ENCODE measurements around the gene RPP14.

The RPP14 gene

DNA sequence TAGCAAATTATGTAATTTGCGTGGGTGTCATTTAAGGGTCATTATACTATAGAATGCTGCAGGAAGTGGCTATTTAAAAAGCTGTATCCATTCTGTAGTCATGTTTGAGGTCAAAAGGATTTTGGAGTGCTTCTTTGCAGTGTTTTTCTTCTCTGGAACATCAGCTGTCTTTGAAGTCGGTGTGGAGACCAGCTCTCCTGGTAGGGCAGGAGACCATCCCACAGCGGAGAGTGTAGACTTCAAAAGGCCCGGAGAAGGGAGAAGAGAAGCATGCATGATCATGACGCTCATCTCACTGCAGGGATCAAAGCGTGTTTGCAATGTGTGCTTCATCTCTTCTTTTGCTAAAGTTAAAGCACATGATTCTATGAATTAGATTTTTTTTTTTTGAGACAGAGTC lies 46.6 kb downstream of the RPP14 start:
- H3K27me3 ChIP-seq (replicated peaks; ENCODE audit: insufficient read depth, low read length), result no peaks in the 10 kb centered on the region
- no peak overlapping the region for H3K4me2 ChIP-seq (ENCODE audit: low read depth, low read length)
- no peaks in the 10 kb centered on the region for H3K9me2 ChIP-seq (replicated peaks; ENCODE audit: insufficient read depth, low read length)
- H3K4me1 ChIP-seq (ENCODE audit: low read length), result no peaks in the 10 kb centered on the region
- no peaks in the 10 kb centered on the region for H3K9me3 ChIP-seq (replicated peaks; ENCODE audit: insufficient read depth, low read length)
- TF ChIP-seq, protein P1, sequence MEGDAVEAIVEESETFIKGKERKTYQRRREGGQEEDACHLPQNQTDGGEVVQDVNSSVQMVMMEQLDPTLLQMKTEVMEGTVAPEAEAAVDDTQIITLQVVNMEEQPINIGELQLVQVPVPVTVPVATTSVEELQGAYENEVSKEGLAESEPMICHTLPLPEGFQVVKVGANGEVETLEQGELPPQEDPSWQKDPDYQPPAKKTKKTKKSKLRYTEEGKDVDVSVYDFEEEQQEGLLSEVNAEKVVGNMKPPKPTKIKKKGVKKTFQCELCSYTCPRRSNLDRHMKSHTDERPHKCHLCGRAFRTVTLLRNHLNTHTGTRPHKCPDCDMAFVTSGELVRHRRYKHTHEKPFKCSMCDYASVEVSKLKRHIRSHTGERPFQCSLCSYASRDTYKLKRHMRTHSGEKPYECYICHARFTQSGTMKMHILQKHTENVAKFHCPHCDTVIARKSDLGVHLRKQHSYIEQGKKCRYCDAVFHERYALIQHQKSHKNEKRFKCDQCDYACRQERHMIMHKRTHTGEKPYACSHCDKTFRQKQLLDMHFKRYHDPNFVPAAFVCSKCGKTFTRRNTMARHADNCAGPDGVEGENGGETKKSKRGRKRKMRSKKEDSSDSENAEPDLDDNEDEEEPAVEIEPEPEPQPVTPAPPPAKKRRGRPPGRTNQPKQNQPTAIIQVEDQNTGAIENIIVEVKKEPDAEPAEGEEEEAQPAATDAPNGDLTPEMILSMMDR (IDR thresholded peaks at IDR 0.05; ENCODE audit: low read length), result no peak
- no peak for TF ChIP-seq EZH2phosphoT487 (IDR thresholded peaks at IDR 0.05; ENCODE audit: low read length)
- no peak for TF ChIP-seq EZH2 (optimal IDR thresholded peaks at IDR 0.05; ENCODE audit: low read depth, low read length)
- no peaks in the 10 kb centered on the region for H3K36me3 ChIP-seq (replicated peaks; ENCODE audit: insufficient read depth, low read length)
- DNase-seq, result no peak
- H3K9ac ChIP-seq (ENCODE audit: low read length), result no peak overlapping the region
- H3F3A ChIP-seq (ENCODE audit: insufficient read depth, low read length), result no peaks in the 10 kb centered on the region
- peaks cover 8% of the 10 kb centered on the region; the same call in 1 of the 2 replicates for H3K79me2 ChIP-seq (ENCODE audit: low read length)
- no peak overlapping the region for H3K27ac ChIP-seq (ENCODE audit: low read length)
- no peak overlapping the region for H3K4me3 ChIP-seq (ENCODE audit: low read length)
- H4K20me1 ChIP-seq (ENCODE audit: insufficient read depth, low read length), result no peaks in the 10 kb centered on the region; the same call in 1 of the 2 replicates
- no peak overlapping the region for H2AFZ ChIP-seq (ENCODE audit: low read length)

DNA sequence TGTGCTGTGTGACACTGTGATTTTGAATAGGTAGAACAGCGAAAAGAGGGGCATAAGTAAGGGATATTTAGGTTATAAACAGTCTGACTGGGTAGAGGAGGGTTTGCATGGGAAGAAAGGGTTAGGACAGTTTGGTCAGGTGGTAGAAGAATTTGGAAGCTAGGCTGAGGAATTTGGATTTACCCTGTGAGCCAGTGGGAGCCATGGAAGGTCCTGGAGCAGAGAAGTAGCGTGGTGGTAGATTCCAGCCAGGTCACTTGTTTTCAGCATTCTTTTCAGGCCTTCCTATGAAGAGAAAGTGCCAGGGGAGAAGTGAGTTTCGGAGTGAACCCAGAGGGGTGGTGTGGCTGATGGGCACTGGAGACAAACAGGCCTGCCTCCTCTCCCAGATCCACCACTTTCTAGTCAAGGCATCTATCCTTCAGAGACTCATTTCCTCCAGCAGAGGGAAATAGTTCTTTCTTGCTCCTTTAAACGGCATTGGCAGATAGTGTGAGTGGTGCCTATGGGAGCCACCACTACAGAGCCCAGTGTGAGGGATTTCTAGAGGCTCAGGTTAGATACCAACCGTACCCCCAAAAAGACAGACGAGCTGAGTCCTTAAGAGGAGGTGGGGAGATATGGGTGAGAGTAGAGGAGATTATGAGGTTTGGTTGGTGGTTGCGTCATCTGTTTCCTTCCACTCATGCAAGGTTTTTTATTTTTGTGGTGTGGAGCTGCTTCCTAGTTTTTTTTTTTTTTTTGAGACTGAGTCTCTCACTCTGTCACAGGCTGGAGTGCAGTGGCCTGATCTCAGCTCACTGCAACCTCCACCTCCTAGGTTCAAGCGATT lies 47.9 kb downstream of the RPP14 start:
- Histone ChIP-seq H2AFZ (ENCODE audit: low read length) (no peak overlapping the region), H3K4me1 (ENCODE audit: low read length) (no peaks in the 10 kb centered on the region), H3K27me3 (replicated peaks; ENCODE audit: insufficient read depth, low read length) (no peaks in the 10 kb centered on the region), H3K4me3 (ENCODE audit: low read length) (no peak overlapping the region), H3K27ac (ENCODE audit: low read length) (no peak overlapping the region), H3K9me2 (replicated peaks; ENCODE audit: insufficient read depth, low read length) (no peaks in the 10 kb centered on the region), H3F3A (ENCODE audit: insufficient read depth, low read length) (no peaks in the 10 kb centered on the region), H3K9me3 (replicated peaks; ENCODE audit: insufficient read depth, low read length) (no peaks in the 10 kb centered on the region), H3K4me2 (ENCODE audit: low read depth, low read length) (no peak overlapping the region), H3K9ac (ENCODE audit: low read length) (no peak overlapping the region), H3K79me2 (ENCODE audit: low read length) (peaks cover 8% of the 10 kb centered on the region; the same call in 1 of the 2 replicates), H3K36me3 (replicated peaks; ENCODE audit: insufficient read depth, low read length) (no peaks in the 10 kb centered on the region), H4K20me1 (ENCODE audit: insufficient read depth, low read length) (no peaks in the 10 kb centered on the region; the same call in 1 of the 2 replicates)
- no peak for TF ChIP-seq EZH2phosphoT487 (IDR thresholded peaks at IDR 0.05; ENCODE audit: low read length)
- TF ChIP-seq, protein P1 (IDR thresholded peaks at IDR 0.05; ENCODE audit: low read length), result no peak
- no peak for TF ChIP-seq EZH2 (optimal IDR thresholded peaks at IDR 0.05; ENCODE audit: low read depth, low read length)
- no peak for DNase-seq

DNA sequence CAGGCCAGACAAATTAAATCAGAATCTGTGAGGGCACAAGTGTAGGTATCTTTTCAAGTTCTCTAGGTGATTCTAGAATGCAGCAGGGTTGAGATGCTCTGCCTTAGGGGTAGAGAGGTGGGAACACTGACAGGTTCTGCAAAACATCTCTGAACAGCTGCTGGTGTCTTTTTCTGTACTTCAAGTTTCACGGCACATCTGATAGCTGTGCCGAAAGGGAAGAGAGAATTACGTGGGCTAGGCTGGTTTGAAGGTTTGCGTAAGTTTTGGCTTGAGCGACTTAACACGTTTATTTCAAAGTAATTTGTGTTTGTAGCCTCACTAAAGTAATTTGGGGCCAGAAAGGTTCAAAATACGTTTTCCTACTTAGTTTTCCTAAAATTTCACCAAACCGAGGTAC lies 49.1 kb downstream of the RPP14 start:
- no peak for DNase-seq
- no peaks in the 10 kb centered on the region for H3K4me1 ChIP-seq (ENCODE audit: low read length)
- no peak overlapping the region for H3K4me2 ChIP-seq (ENCODE audit: low read depth, low read length)

More for the DNA sequence above, 49.1 kb downstream of the RPP14 start:
- Histone ChIP-seq H3K36me3 (replicated peaks; ENCODE audit: insufficient read depth, low read length) (no peaks in the 10 kb centered on the region), H3K9ac (ENCODE audit: low read length) (no peak overlapping the region), H3K27me3 (replicated peaks; ENCODE audit: insufficient read depth, low read length) (no peaks in the 10 kb centered on the region), H3K79me2 (ENCODE audit: low read length) (peaks cover 4% of the 10 kb centered on the region; the same call in 1 of the 2 replicates), H3K9me2 (replicated peaks; ENCODE audit: insufficient read depth, low read length) (no peaks in the 10 kb centered on the region), H2AFZ (ENCODE audit: low read length) (no peak overlapping the region), H3K27ac (ENCODE audit: low read length) (no peak overlapping the region), H3K4me3 (ENCODE audit: low read length) (no peak overlapping the region), H3K9me3 (replicated peaks; ENCODE audit: insufficient read depth, low read length) (no peaks in the 10 kb centered on the region), H4K20me1 (ENCODE audit: insufficient read depth, low read length) (no peaks in the 10 kb centered on the region; the same call in 1 of the 2 replicates), H3F3A (ENCODE audit: insufficient read depth, low read length) (no peaks in the 10 kb centered on the region)
- TF ChIP-seq EZH2 (optimal IDR thresholded peaks at IDR 0.05; ENCODE audit: low read depth, low read length), result no peak
- no peak for TF ChIP-seq EZH2phosphoT487 (IDR thresholded peaks at IDR 0.05; ENCODE audit: low read length)
- TF ChIP-seq, protein P1 (IDR thresholded peaks at IDR 0.05; ENCODE audit: low read length), result no peak
